ENCODE results near the gene BCL2. TPM values are rescaled to one million over a fixed set of nuclear protein-coding genes. Genes with fewer than 3 reads are reported as not detected.

BCL2 gene
- total RNA-seq, 1 donor from 2014 or later = 9.3 TPM

GRCh38 chr18:63262369-63263335, 56.9 kb downstream of the BCL2 start:
- no peaks in the 10 kb centered on the region for H3K36me3 Mint-ChIP-seq
- no peak for TF ChIP-seq CTCF (IDR thresholded peaks at IDR 0.05; ENCODE audit: unreplicated experiment)
- no peak for DNase-seq (ENCODE audit: low spot score in 2 of 2, unreplicated experiment in 2 of 2)
- peak overlapping the region; percentile 37 for H3K27ac Mint-ChIP-seq
- H3K27me3 Mint-ChIP-seq (ENCODE audit: low read depth) = no peaks in the 10 kb centered on the region
- peaks cover 3% of the 10 kb centered on the region for H3K9me3 Mint-ChIP-seq
- peaks cover 39% of the 10 kb centered on the region for H3K4me1 Mint-ChIP-seq
- H3K4me3 Mint-ChIP-seq = no peak overlapping the region

- Mint-ChIP-seq H3K4me1 (peaks cover 49% of the 10 kb centered on the region), H3K27me3 (ENCODE audit: low read depth) (no peaks in the 10 kb centered on the region), H3K27ac (peak overlapping the region; percentile 51), H3K36me3 (no peaks in the 10 kb centered on the region), H3K9me3 (peaks cover 3% of the 10 kb centered on the region), H3K4me3 (no peak overlapping the region)
- TF ChIP-seq CTCF (IDR thresholded peaks at IDR 0.05; ENCODE audit: unreplicated experiment) = no peak
- no peak for DNase-seq (ENCODE audit: low spot score in 2 of 2, unreplicated experiment in 2 of 2)
Measured at GRCh38 chr18:63261029-63261428, 58.5 kb downstream of the BCL2 start.

- Mint-ChIP-seq H3K4me1 (peaks cover 47% of the 10 kb centered on the region), H3K4me3 (no peak overlapping the region), H3K27me3 (ENCODE audit: low read depth) (no peaks in the 10 kb centered on the region), H3K9me3 (peaks cover 3% of the 10 kb centered on the region), H3K36me3 (no peaks in the 10 kb centered on the region), H3K27ac (peak overlapping the region; percentile 51)
- DNase-seq (ENCODE audit: low spot score in 2 of 2, unreplicated experiment in 2 of 2) = no peak
- TF ChIP-seq CTCF (IDR thresholded peaks at IDR 0.05; ENCODE audit: unreplicated experiment) = no peak
Measured at GRCh38 chr18:63260380-63260754, 59.2 kb downstream of the BCL2 start.

GRCh38 chr18:63259567-63260379, 59.8 kb downstream of the BCL2 start:
- no peaks in the 10 kb centered on the region for H3K27me3 Mint-ChIP-seq (ENCODE audit: low read depth)
- H3K36me3 Mint-ChIP-seq = no peaks in the 10 kb centered on the region
- no peak overlapping the region for H3K4me3 Mint-ChIP-seq
- TF ChIP-seq CTCF (IDR thresholded peaks at IDR 0.05; ENCODE audit: unreplicated experiment) = no peak
- peaks cover 49% of the 10 kb centered on the region for H3K4me1 Mint-ChIP-seq
- no peak for DNase-seq (ENCODE audit: low spot score in 2 of 2, unreplicated experiment in 2 of 2)
- H3K27ac Mint-ChIP-seq = peak overlapping the region; percentile 74
- peaks cover 3% of the 10 kb centered on the region for H3K9me3 Mint-ChIP-seq

GRCh38 chr18:63258749-63259566, 60.6 kb downstream of the BCL2 start:
- H3K27ac Mint-ChIP-seq = peak overlapping the region; percentile 74
- H3K27me3 Mint-ChIP-seq (ENCODE audit: low read depth) = no peaks in the 10 kb centered on the region
- no peak for TF ChIP-seq CTCF (IDR thresholded peaks at IDR 0.05; ENCODE audit: unreplicated experiment)
- H3K4me1 Mint-ChIP-seq = peaks cover 53% of the 10 kb centered on the region
- DNase-seq (ENCODE audit: low spot score in 2 of 2, unreplicated experiment in 2 of 2) = no peak
- no peaks in the 10 kb centered on the region for H3K36me3 Mint-ChIP-seq
- peaks cover 3% of the 10 kb centered on the region for H3K9me3 Mint-ChIP-seq
- H3K4me3 Mint-ChIP-seq = no peak overlapping the region

Data from mesothelial cell of epicardium (in vitro differentiated cells).